ENCODE results near the gene OCA2.
"Not testable (repeated sequence)": the region's sequence is repeated elsewhere in the genome, so short reads cannot be mapped to it uniquely, and the experiment has no call there.

OCA2 gene

DNA sequence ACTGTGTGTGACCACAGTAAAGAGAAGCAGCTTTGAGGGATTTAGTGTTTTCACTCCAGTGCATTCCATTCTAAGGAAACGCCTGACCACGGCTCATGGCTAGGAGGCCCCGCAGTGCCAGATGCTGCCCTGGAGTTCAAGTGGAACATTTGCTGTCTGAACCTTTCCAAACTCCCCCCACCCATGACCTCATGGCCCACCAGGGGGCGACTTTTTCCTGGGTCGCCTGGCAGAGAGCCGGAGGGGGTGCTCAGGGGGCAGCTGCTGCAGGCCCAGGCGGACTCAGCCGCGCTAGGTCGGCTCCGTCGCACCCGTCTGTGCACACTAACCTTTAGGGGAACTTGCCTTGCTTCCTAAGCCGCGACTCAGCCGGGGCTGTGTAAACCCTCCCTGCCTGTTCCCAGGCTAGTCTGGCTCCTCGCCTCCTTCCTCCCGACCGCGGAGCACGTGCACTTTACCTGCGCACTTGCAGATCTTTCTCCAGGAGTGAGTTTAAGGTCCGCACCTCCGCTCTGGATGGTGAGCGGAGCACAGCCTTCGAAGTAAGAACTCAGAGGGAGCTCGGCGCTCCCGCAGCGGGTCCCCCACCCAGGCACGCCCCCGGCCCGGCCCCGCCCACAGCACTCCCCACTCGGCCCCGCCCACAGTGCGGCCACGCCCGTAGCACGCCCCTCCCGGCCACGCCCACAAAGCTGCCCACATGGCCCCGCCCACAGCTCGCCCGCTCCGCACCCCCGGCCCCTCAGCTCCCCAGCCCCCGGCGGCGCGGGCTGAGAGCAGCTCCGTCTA is at the start of gene OCA2:
Gene OCA2, minus strand, starts transcription at position 550 of the 789 bp plus-strand sequence. CDS start 17,441 bp downstream, outside the sequence.
- TF ChIP-seq CTCF (IDR thresholded peaks at IDR 0.05; ENCODE audit: low read depth, low read length): peak; percentile 19
- no peak for DNase-seq (ENCODE audit: extremely low read depth, low read depth)

- TF ChIP-seq CTCF (IDR thresholded peaks at IDR 0.05; ENCODE audit: low read depth, low read length): no peak
- DNase-seq (ENCODE audit: extremely low read depth, low read depth): no peak
These were observed 48.7 kb upstream of the OCA2 start for GRCh38 chr15:28147801-28148200.

DNA sequence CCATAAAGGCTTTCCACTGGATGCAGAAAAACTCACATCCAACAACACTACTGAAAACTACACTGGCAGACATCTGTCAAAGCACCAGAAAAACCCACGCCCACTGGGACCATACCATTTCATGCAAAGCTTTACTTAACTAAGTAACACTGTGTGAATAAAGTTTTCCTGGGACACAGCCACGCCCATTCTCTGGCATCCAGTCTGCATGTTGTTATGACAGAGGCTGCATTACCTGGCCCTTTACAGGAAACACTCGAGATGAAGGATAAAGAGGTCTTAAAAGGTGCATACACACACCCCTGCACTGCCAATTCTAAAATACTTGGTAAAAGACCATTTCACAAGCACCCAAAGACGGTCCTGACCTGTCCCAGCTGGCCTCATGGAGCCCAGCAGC is 46.3 kb upstream of the OCA2 start:
- not testable (repeated sequence) for DNase-seq (ENCODE audit: extremely low read depth, low read depth)

DNA sequence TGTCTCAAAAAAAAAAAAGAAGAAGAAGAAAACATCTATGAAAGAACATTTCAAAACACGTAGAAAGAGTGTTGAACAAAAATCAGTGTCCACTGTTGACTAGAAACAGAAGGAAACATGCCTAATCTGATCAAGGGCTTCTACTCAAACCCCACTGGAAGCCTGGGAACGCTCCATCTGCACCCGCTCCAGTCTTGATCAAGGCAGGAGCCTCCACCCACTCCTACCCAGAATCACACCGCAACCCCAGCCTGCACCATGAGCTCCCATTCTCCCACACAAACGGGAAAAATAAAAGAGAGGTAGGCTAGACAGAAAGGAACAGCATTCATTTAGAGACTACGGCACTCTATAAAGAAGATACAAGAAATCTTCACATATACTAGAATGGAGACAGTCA is 40.9 kb upstream of the OCA2 start:
- no peak for TF ChIP-seq CTCF (IDR thresholded peaks at IDR 0.05; ENCODE audit: low read depth, low read length)
- no peak for DNase-seq (ENCODE audit: extremely low read depth, low read depth)

DNA sequence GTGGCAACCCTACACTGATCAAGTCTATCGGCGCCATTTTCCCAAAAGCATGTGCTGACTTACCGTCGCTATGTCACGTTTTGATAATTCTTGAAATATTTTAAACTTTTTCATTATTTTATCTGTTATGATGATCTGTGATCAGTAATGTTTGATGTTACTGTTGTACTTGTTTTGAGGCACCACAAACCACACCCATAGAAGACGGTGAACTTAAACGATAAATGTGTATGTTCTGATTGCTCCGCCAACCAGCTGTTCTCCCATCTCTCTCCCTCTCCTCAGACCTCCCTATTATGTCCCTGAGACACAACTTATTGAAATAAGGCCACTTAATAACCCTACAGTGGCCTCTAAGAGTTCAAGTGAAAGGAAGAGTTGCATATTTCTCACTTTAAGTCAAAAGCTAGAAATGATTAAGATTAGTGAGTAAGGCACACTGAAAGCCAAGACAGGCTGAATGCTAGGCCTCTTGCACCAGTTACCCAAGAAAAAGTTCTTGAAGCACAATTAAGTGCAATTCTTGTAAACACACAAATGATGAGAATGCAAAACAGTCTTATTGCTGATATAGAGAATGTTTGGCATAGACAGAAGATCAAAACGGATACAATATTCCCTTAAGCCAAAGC is 38.4 kb upstream of the OCA2 start:
- not testable (repeated sequence) for DNase-seq (ENCODE audit: extremely low read depth, low read depth)

DNA sequence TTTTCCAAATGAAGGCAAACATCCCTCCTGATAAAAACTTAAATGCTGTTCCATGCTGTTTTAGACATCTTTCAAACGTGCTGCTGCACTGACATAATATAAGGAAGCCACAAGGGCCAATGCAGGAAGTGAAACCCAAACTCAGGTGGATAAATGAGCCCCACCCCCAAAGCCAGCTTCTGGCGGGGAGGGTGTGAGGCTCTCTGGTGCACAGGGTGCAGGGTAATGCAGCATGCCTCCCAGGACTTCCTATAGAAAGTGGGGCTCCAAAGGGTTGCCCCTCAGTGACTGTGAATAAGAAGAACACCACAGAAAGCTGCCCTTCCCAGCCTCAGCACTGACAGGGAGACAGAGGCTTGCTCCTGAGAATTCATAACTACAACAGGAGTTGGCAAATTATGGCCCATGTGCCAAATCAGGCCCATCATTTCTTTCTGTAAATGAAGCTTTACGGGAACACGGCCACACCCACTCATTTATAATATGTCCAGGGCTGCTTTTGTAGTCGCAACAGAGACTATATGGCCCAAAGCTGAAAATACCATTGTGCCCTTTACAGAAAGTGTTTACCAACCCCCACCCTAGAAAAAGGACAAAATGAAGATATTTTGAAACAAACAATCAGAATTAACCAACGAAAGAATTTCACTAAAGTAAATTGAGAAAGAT is 37.3 kb upstream of the OCA2 start:
- DNase-seq (ENCODE audit: extremely low read depth, low read depth): not testable (repeated sequence)

DNA sequence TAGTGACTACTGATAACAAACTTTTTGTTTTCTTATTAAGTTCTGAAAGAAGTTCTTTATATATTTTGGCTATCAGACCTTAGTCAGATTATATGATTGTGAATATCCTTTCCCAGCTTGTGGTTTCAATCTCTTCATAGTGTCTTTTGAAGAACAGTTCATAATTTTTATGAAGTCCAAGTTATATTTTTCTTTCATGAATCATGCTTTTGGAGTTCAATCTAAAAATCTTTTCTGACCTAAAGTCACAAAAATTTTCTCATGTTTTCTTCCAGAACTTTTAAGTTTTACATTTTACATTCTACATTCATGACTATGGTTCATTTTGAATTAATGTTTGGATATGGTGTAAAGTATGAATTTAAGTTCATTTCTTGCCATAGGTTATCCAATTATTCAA is 34.2 kb upstream of the OCA2 start:
- no peak for DNase-seq (ENCODE audit: extremely low read depth, low read depth)

GRCh38 chr15:28132524-28133275 is 33.6 kb upstream of the OCA2 start:
- no peak for TF ChIP-seq CTCF (IDR thresholded peaks at IDR 0.05; ENCODE audit: low read depth, low read length)
- DNase-seq (ENCODE audit: extremely low read depth, low read depth): no peak

More for the DNA sequence above, 34.2 kb upstream of the OCA2 start:
- no peak for TF ChIP-seq CTCF (IDR thresholded peaks at IDR 0.05; ENCODE audit: low read depth, low read length)
